ENCODE results near the gene DLG5. TPM values are rescaled to one million over a fixed set of nuclear protein-coding genes. Genes with fewer than 3 reads are reported as not detected.
A peak's percentile ranks its signal among the peaks of the same experiment; 100 is the strongest.

Gene DLG5
- total and polyA plus RNA-seq, 5 donors = 6.6 to 14.3 (median 11.9) TPM

DNA sequence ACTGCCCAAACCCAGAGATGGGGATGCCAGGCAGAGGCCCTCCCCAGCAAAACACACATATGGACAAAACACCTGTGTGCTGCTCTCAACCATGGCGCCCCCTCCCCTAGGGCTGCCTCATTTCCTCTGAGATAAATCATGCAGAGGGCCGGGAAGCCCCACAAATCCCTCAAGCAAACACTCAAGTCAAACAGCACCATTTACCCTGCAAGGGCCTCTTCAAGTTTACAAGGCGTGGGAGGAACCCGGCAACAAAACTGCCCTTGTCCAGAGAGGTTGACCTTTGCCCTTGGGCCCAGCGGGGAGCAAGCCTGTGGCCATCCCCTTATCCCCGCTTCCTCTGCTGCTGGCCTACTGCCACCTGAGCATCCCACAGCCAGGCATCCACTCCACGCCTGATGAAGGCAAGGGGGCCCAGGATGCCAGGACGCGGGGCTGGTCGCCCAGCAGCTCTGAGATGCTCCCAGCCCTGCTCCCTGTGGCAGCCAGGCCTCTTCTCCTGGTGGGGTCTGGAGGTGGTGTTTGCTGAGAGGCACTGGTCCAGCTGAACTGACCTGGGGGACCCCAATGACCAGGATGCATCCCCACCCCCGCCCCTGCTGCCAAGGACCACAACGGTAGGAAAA is 77.4 kb downstream of the DLG5 start:
- no peaks in the 10 kb centered on the region for H3K27me3 ChIP-seq (ENCODE audit: control insufficient read depth, insufficient read depth)
- no peaks in the 10 kb centered on the region for H3K9me3 ChIP-seq (ENCODE audit: control insufficient read depth, low read length)
- no peak overlapping the region for H3K4me3 ChIP-seq (ENCODE audit: low read length)
- ATAC-seq = no peak
- no peak overlapping the region for H3K27ac ChIP-seq (ENCODE audit: low read length)
- 66% methylated on average over 12 of the region's 12 CpGs for WGBS
- intact Hi-C loops (cut with DNase I) = loop anchor here in 3 of 4 donors (10.0 kb wide), 1 partner anchor 126 kb away; no protein-coding TSS in a partner anchor
- no peaks in the 10 kb centered on the region for H3K4me1 ChIP-seq (ENCODE audit: control insufficient read depth, insufficient read depth, low read length)
- DNase-seq = peak in 1 of 3 donors; percentile 57

- Histone ChIP-seq H3K9me3 (ENCODE audit: control insufficient read depth, low read length) (no peaks in the 10 kb centered on the region), H3K4me1 (ENCODE audit: control insufficient read depth, insufficient read depth, low read length) (no peaks in the 10 kb centered on the region), H3K27me3 (ENCODE audit: control insufficient read depth, insufficient read depth) (no peaks in the 10 kb centered on the region), H3K4me3 (ENCODE audit: low read length) (no peak overlapping the region), H3K27ac (ENCODE audit: low read length) (no peak overlapping the region)
- DNase-seq (peak; percentile 67 to 91 (median 88)), ATAC-seq (peak; percentile 72 to 80)
- intact Hi-C loops (cut with DNase I) = loop anchor here in 3 of 4 donors (10.0 kb wide), 1 partner anchor 128 kb away; no protein-coding TSS in a partner anchor
- WGBS = 26% methylated on average over 21 of the region's 21 CpGs
These were observed 79.7 kb downstream of the DLG5 start for GRCh38 chr10:77846718-77847311.

- no peak overlapping the region for H3K27ac ChIP-seq (ENCODE audit: low read length)
- H3K4me3 ChIP-seq (ENCODE audit: low read length) = no peak overlapping the region
- DNase-seq (no peak), ATAC-seq (no peak)
- no peaks in the 10 kb centered on the region for H3K27me3 ChIP-seq (ENCODE audit: control insufficient read depth, insufficient read depth)
- no peaks in the 10 kb centered on the region for H3K9me3 ChIP-seq (ENCODE audit: control insufficient read depth, low read length)
- intact Hi-C loops (cut with DNase I) = loop anchor here in 3 of 4 donors (10.0 kb wide), 1 partner anchor 129 kb away; no protein-coding TSS in a partner anchor
- H3K4me1 ChIP-seq (ENCODE audit: control insufficient read depth, insufficient read depth, low read length) = no peaks in the 10 kb centered on the region
These were observed 81.1 kb downstream of the DLG5 start for GRCh38 chr10:77845451-77845850.

DNA sequence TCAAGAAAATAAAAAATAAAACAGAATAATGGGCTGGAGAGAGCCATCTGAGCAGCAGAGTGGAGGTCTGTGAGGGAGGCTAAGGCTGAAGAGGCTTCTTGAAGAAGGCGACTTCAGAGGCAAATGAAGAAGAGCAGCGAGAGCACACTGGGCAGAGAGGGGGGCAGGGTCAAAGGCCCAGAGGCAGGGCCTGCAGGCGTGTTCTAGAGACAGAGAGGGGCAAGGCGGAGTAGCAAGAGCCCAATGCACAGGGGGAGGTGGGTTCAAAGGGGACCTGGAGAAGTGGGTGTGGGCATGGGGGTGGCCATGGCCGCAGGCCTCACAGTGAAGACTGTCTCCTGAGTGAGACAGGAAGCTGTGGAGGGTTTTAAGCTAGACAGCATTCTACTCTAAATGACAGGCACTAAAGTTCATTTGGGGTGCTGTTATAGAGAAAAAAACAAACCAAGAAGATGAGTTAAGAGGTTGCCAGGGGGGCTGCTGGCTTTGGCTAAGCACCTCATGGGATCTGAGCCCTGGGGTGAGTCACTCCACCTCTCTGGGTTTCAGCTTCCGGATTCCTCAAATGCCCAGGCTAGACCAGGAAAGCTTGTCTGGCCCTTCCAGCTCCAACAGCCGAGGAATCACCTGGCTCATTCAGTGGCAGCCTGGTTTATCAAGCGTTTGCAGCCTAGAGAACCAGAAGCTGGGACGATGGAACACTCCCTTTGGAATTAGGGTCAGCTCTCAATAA is 81.7 kb downstream of the DLG5 start:
- H3K9me3 ChIP-seq (ENCODE audit: control insufficient read depth, low read length) = no peaks in the 10 kb centered on the region
- peak in 1 of 3 donors; percentile 27 for DNase-seq
- H3K4me3 ChIP-seq (ENCODE audit: low read length) = no peak overlapping the region
- WGBS = 78% methylated on average over 9 of the region's 9 CpGs
- H3K27me3 ChIP-seq (ENCODE audit: control insufficient read depth, insufficient read depth) = no peaks in the 10 kb centered on the region
- no peak for ATAC-seq
- H3K4me1 ChIP-seq (ENCODE audit: control insufficient read depth, insufficient read depth, low read length) = no peaks in the 10 kb centered on the region
- no peak overlapping the region for H3K27ac ChIP-seq (ENCODE audit: low read length)
- intact Hi-C loops (cut with DNase I) = loop anchor here (5.0 to 10.0 kb wide), 2 partner anchors 130 to 137 kb away; no protein-coding TSS in a partner anchor

GRCh38 chr10:77844177-77844576 is 82.4 kb downstream of the DLG5 start:
- H3K9me3 ChIP-seq (ENCODE audit: control insufficient read depth, low read length) = no peaks in the 10 kb centered on the region
- H3K27me3 ChIP-seq (ENCODE audit: control insufficient read depth, insufficient read depth) = no peaks in the 10 kb centered on the region
- 96% methylated on average over 7 of the region's 7 CpGs for WGBS
- H3K4me3 ChIP-seq (ENCODE audit: low read length) = no peak overlapping the region
- intact Hi-C loops (cut with DNase I) = loop anchor here (5.0 to 10.0 kb wide), 2 partner anchors 131 to 138 kb away; no protein-coding TSS in a partner anchor
- no peak overlapping the region for H3K27ac ChIP-seq (ENCODE audit: low read length)
- no peak for ATAC-seq
- no peaks in the 10 kb centered on the region for H3K4me1 ChIP-seq (ENCODE audit: control insufficient read depth, insufficient read depth, low read length)
- DNase-seq = no peak

DNA sequence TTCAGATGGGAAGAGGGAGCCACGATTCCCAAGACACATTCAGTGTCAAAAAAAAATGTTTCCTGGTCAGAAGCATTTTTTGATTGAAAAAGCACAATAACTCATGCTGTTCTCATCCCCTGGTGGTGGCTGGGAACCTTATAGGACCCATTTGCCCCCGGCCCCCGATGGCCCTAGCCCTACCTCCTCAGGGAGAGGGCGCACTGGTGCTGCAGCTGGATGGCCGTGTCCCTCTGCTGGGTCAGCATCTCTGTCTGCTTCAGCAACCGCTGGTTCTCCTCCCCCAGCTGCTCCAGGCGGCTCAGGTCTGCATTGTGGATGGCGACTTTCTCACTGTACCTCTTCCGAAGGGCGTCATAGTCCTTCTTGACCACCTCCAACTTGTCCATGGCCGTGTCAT is 83.3 kb downstream of the DLG5 start:
- Histone ChIP-seq H3K9me3 (ENCODE audit: control insufficient read depth, low read length) (no peaks in the 10 kb centered on the region), H3K4me3 (ENCODE audit: low read length) (no peak overlapping the region), H3K27ac (ENCODE audit: low read length) (no peak overlapping the region), H3K27me3 (ENCODE audit: control insufficient read depth, insufficient read depth) (no peaks in the 10 kb centered on the region), H3K4me1 (ENCODE audit: control insufficient read depth, insufficient read depth, low read length) (no peaks in the 10 kb centered on the region)
- ATAC-seq (no peak), DNase-seq (peak in 1 of 3 donors; percentile 32)
- WGBS = 95% methylated on average over 11 of the region's 11 CpGs
- intact Hi-C loops (cut with DNase I) = loop anchor here (5.0 to 10.0 kb wide), 2 partner anchors 132 to 139 kb away; no protein-coding TSS in a partner anchor

DNA sequence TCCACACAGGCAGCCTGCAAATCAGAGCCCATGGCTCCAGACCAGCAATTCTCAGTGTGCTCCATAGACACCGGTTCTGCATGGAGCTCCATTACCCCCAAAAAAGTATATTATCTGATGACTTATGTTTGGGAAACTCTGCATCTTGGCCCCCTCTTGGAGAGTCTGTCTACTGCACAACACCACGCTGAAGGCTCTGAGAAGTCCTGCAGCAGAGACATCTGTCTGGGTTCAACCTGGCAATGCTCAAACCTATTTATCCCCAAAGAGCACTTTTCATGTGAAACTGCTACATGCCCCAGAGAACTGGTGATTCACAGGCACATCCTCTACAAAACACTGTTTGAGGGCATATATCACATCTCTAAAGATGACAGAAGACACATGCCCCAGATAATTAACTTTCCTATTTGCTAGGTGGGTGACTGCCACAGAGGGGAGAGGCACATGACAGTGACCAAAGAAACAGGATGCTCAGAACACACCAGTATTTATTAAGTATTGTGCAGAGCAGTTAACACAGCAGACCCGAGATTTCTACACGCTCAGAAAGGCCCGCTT is 83.8 kb downstream of the DLG5 start:
- Histone ChIP-seq H3K4me3 (ENCODE audit: low read length) (no peak overlapping the region), H3K4me1 (ENCODE audit: control insufficient read depth, insufficient read depth, low read length) (no peaks in the 10 kb centered on the region), H3K27me3 (ENCODE audit: control insufficient read depth, insufficient read depth) (no peaks in the 10 kb centered on the region), H3K9me3 (ENCODE audit: control insufficient read depth, low read length) (no peaks in the 10 kb centered on the region), H3K27ac (ENCODE audit: low read length) (no peak overlapping the region)
- DNase-seq (no peak), ATAC-seq (no peak)
- intact Hi-C loops (cut with DNase I) = loop anchor here (5.0 to 10.0 kb wide), 2 partner anchors 132 to 140 kb away; no protein-coding TSS in a partner anchor
- 93% methylated on average over 5 of the region's 5 CpGs for WGBS

- no peaks in the 10 kb centered on the region for H3K27me3 ChIP-seq (ENCODE audit: control insufficient read depth, insufficient read depth)
- intact Hi-C loops (cut with DNase I) = loop anchor here (5.0 to 10.0 kb wide), 2 partner anchors 133 to 140 kb away; no protein-coding TSS in a partner anchor
- ATAC-seq (no peak), DNase-seq (peak in 1 of 3 donors; percentile 46)
- no peak overlapping the region for H3K4me3 ChIP-seq (ENCODE audit: low read length)
- no peaks in the 10 kb centered on the region for H3K9me3 ChIP-seq (ENCODE audit: control insufficient read depth, low read length)
- no peaks in the 10 kb centered on the region for H3K4me1 ChIP-seq (ENCODE audit: control insufficient read depth, insufficient read depth, low read length)
- H3K27ac ChIP-seq (ENCODE audit: low read length) = no peak overlapping the region
- WGBS = 95% methylated on average over 27 of the region's 27 CpGs
These were observed 84.7 kb downstream of the DLG5 start for GRCh38 chr10:77841711-77842375.

DNA sequence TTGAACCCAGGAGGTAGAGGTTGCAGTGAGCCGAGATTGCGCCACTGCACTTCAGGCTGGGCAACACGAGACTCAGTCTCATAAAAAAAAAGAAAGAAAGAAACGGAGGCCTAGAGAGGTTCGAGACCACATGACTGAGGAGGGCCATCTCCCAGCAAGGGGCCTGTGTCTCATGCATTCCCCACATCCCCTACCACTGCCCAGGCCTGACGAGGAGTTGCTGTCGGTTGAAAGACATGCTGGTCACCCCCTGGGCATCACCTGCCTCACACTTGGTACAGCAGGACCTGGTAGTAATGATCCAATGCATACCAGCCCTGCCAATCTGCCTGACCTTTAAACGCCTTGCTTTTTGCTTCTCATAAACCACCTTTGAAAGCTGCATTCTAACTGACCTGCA is 85.9 kb downstream of the DLG5 start:
- WGBS = 89% methylated on average over 8 of the region's 8 CpGs
- H3K4me3 ChIP-seq (ENCODE audit: low read length) = no peak overlapping the region
- intact Hi-C loops (cut with DNase I) = loop anchor here (5.0 to 10.0 kb wide), 2 partner anchors 134 to 142 kb away; no protein-coding TSS in a partner anchor
- DNase-seq (peak in 1 of 3 donors; percentile 7), ATAC-seq (no peak)
- no peaks in the 10 kb centered on the region for H3K27me3 ChIP-seq (ENCODE audit: control insufficient read depth, insufficient read depth)
- no peak overlapping the region for H3K27ac ChIP-seq (ENCODE audit: low read length)
- H3K4me1 ChIP-seq (ENCODE audit: control insufficient read depth, insufficient read depth, low read length) = peaks cover 3% of the 10 kb centered on the region
- H3K9me3 ChIP-seq (ENCODE audit: control insufficient read depth, low read length) = no peaks in the 10 kb centered on the region

DNA sequence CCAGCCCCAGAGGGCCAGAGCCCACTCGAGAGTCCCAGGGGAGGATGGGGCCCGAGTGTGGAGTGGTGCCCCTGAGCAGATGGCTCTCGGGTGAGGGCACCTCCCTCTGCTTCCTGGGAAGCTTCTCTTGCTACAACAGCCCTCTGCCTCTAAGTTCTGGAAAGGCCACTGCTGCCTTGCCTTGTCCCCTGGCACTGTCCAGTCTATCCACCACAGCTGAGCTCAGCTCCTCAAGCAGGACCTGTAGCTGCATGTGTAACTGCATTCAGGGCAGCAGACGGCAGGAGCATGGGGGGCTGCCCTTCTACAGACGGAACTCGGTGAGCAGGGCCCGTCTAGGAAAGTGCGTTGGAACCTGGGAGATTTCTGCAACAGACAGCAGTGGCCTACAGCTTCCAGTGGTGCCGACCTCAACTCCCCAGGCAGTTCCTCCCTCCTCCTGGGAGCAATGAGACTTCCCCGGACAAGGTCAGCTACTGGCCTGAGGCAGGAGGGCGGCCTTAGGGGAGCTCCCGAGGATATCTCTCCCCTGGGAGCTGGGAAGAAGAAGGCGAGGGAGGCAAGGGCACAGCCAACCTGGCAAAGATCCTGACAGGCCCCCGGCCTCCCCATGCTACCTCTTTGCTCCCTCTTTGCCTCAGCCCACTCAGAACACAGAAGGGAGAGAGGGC is 88.5 kb downstream of the DLG5 start:
- no peak for ATAC-seq
- WGBS = 62% methylated on average over 14 of the region's 14 CpGs
- peak in 1 of 3 donors; percentile 40 for DNase-seq
- intact Hi-C loops (cut with DNase I) = no loop called here
- Histone ChIP-seq H3K27ac (ENCODE audit: low read length) (no peak overlapping the region), H3K9me3 (ENCODE audit: control insufficient read depth, low read length) (no peaks in the 10 kb centered on the region), H3K27me3 (ENCODE audit: control insufficient read depth, insufficient read depth) (no peaks in the 10 kb centered on the region), H3K4me3 (ENCODE audit: low read length) (no peak overlapping the region), H3K4me1 (ENCODE audit: control insufficient read depth, insufficient read depth, low read length) (peaks cover 3% of the 10 kb centered on the region)

All from right cardiac atrium (tissue), 5 donors.